H1 (cell line): ENCODE data around the gene KEL. TPM values are rescaled to one million over a fixed set of nuclear protein-coding genes. Genes with fewer than 3 reads are reported as not detected.

ENCODE experiments used
- CTCF ChIA-PET: fragments of 300-600 bp; sonication (Branson Sonifier 250); formaldehyde crosslinking; loops from one replicate; lab custom pipeline; 2021; ENCODE audit not compliant: partially characterized antibody; lab: Charles Lee
- POLR2A ChIA-PET: fragments of 300-600 bp; sonication (Branson Sonifier 250); formaldehyde crosslinking; loops from one replicate; lab custom pipeline; 2021; ENCODE audit warnings: inconsistent platforms; ENCODE audit not compliant: partially characterized antibody; lab: Charles Lee
- DNase-seq, 2 experiments: peaks; one replicate each; pipeline versions ENCODE4 v3.0.0 to v3.0.0-alpha.2; 2010 to 2022; ENCODE audit warnings: low spot score in 2 of 2, low read depth in 1 of 2, mixed read lengths in 1 of 2
- FAIRE-seq: peaks from 2 replicates; lab custom pipeline; 2011; peaks lifted over from hg19 to GRCh38; lab: Jason Lieb, UNC
- H2AFZ ChIP-seq: 2 replicates; pipeline ENCODE4 v1.8.1; 2012; ENCODE audit warnings: low read length, inconsistent platforms
- H2AK5ac ChIP-seq: 2 replicates; pipeline ENCODE4 v1.6.1; 2013; ENCODE audit warnings: low read depth, low read length
- H2BK120ac ChIP-seq: replicated peaks from 2 replicates; pipeline ENCODE3; 2013; ENCODE audit warnings: low read depth, low read length, inconsistent platforms
- H2BK12ac ChIP-seq: 2 replicates; pipeline ENCODE4 v1.6.1; 2013; ENCODE audit warnings: low read depth, low read length
- H2BK15ac ChIP-seq: 2 replicates; pipeline ENCODE4 v1.6.1; 2013; ENCODE audit warnings: low read length
- H2BK20ac ChIP-seq: 2 replicates; pipeline ENCODE4 v1.6.1; 2013; ENCODE audit warnings: low read length
- H2BK5ac ChIP-seq: 2 replicates; pipeline ENCODE4 v1.6.1; 2013; ENCODE audit warnings: low read depth, low read length
- H3K14ac ChIP-seq: 2 replicates; pipeline ENCODE4 v1.6.1; 2013; ENCODE audit warnings: inconsistent platforms; ENCODE audit not compliant: insufficient read length
- H3K18ac ChIP-seq: 2 replicates; pipeline ENCODE4 v1.6.1; 2013; ENCODE audit warnings: low read length; ENCODE audit errors: extremely low read depth
- H3K23ac ChIP-seq: 2 replicates; pipeline ENCODE4 v1.6.1; 2013; ENCODE audit warnings: inconsistent platforms; ENCODE audit not compliant: insufficient read length
- H3K23me2 ChIP-seq: 2 replicates; pipeline ENCODE4 v1.6.1; 2013; ENCODE audit warnings: low read depth, low read length
- H3K27ac ChIP-seq: 2 replicates; pipeline ENCODE4 v1.6.1; 2011; ENCODE audit warnings: low read depth, low read length, inconsistent platforms
- H3K27me3 ChIP-seq, 4 experiments: replicated peaks in 1 of 4; 1 replicate in 1 of 4; 2 replicates in 3 of 4; pipeline versions ENCODE4 v1.6.1 to v1.8.1; 2011 to 2013; ENCODE audit warnings: low read length in 3 of 4, mild to moderate bottlenecking in 3 of 4, inconsistent platforms in 2 of 4, mixed read lengths in 2 of 4, moderate library complexity in 1 of 4; ENCODE audit not compliant: control insufficient read depth in 3 of 4, insufficient read depth in 3 of 4; ENCODE audit errors: extremely low read depth in 1 of 4
- H3K36me3 ChIP-seq, 4 experiments: 2 replicates each; pipeline versions ENCODE4 v1.6.1 to v1.8.1; 2011 to 2013; ENCODE audit warnings: mild to moderate bottlenecking in 4 of 4, low read length in 3 of 4, moderate library complexity in 2 of 4, control low read depth in 1 of 4, inconsistent platforms in 1 of 4; ENCODE audit not compliant: insufficient read depth in 4 of 4, control insufficient read depth in 2 of 4
- H3K4ac ChIP-seq: replicated peaks from 2 replicates; pipeline ENCODE3; 2013; ENCODE audit warnings: low read length, low read depth, mixed read lengths, inconsistent platforms; ENCODE audit not compliant: insufficient read length
- H3K4me1 ChIP-seq, 4 experiments: replicated peaks in 1 of 4; 1 replicate in 1 of 4; 2 replicates in 3 of 4; pipeline versions ENCODE4 v1.6.1 to v1.8.1; 2011 to 2013; ENCODE audit warnings: low read length in 3 of 4, inconsistent platforms in 2 of 4, mixed read lengths in 1 of 4; ENCODE audit not compliant: insufficient read depth in 4 of 4, control insufficient read depth in 3 of 4
- H3K4me2 ChIP-seq, 2 experiments: 2 replicates each; pipeline versions ENCODE4 v1.6.1 to v1.8.1; 2011 to 2013; ENCODE audit warnings: low read depth in 2 of 2, low read length in 2 of 2, control low read depth in 1 of 2, inconsistent platforms in 1 of 2, mild to moderate bottlenecking in 1 of 2; ENCODE audit not compliant: insufficient read depth in 1 of 2
- H3K4me3 ChIP-seq, 4 experiments: fragments of 200-600, 300-600 bp in 1 of 4; sonication (generic), shearing (Covaris generic), sonication (Bioruptor Twin) in 1 of 4; 2 replicates each; pipeline versions ENCODE4 v1.5.1 to v1.8.1; 2011 to 2016; ENCODE audit warnings: low read length in 4 of 4, low read depth in 3 of 4, control low read depth in 2 of 4, inconsistent platforms in 2 of 4, mild to moderate bottlenecking in 2 of 4, mixed read lengths in 1 of 4, moderate library complexity in 1 of 4; ENCODE audit not compliant: insufficient read depth in 2 of 4; ENCODE audit errors: extremely low read depth in 1 of 4
- H3K56ac ChIP-seq: replicated peaks from 2 replicates; pipeline ENCODE3; 2013; ENCODE audit warnings: low read depth, mild to moderate bottlenecking, mixed read lengths, low read length, inconsistent platforms; ENCODE audit not compliant: insufficient read length
- H3K79me1 ChIP-seq: 2 replicates; pipeline ENCODE4 v1.6.1; 2013; ENCODE audit warnings: low read depth, low read length, control low read depth
- H3K79me2 ChIP-seq, 2 experiments: 2 replicates each; pipeline versions ENCODE4 v1.6.1 to v1.8.1; 2012 to 2013; ENCODE audit warnings: low read length in 2 of 2, mild to moderate bottlenecking in 2 of 2, inconsistent platforms in 1 of 2; ENCODE audit not compliant: insufficient read depth in 2 of 2, control insufficient read depth in 1 of 2
- H3K9ac ChIP-seq, 4 experiments: replicated peaks in 1 of 4; 1 replicate in 1 of 4; 2 replicates in 3 of 4; pipeline versions ENCODE4 v1.6.1 to v1.8.1; 2011 to 2013; ENCODE audit warnings: low read depth in 3 of 4, low read length in 3 of 4, control low read depth in 2 of 4, mild to moderate bottlenecking in 2 of 4, moderate library complexity in 2 of 4, inconsistent platforms in 1 of 4; ENCODE audit errors: extremely low read depth in 1 of 4
- H3K9me3 ChIP-seq, 2 experiments: 2 replicates each; pipeline versions ENCODE4 v1.6.1 to v1.8.1; 2012 to 2013; ENCODE audit warnings: mild to moderate bottlenecking in 2 of 2, moderate library complexity in 2 of 2, control low read depth in 1 of 2, inconsistent platforms in 1 of 2, low read depth in 1 of 2, low read length in 1 of 2, mixed read lengths in 1 of 2; ENCODE audit not compliant: insufficient read depth in 2 of 2
- H4K20me1 ChIP-seq, 2 experiments: replicated peaks in 1 of 2; 2 replicates each; pipeline versions ENCODE3 to v1.8.1; 2011 to 2013; ENCODE audit warnings: inconsistent platforms in 2 of 2, low read length in 2 of 2, mild to moderate bottlenecking in 1 of 2; ENCODE audit not compliant: insufficient read depth in 2 of 2, control insufficient read depth in 1 of 2
- H4K5ac ChIP-seq: 2 replicates; pipeline ENCODE4 v1.6.1; 2013; ENCODE audit warnings: low read length, low read depth, mixed read lengths, inconsistent platforms; ENCODE audit not compliant: insufficient read length
- H4K8ac ChIP-seq: 2 replicates; pipeline ENCODE4 v1.8.0; 2013; ENCODE audit warnings: mild to moderate bottlenecking, moderate library complexity, low read length, inconsistent platforms; ENCODE audit not compliant: insufficient read depth; ENCODE audit errors: extremely low read depth
- H4K91ac ChIP-seq: replicated peaks from 2 replicates; pipeline ENCODE3; 2013; ENCODE audit warnings: low read length, mixed read lengths, inconsistent platforms; ENCODE audit not compliant: insufficient read length
- BCL11A ChIP-seq, 2 experiments: IDR thresholded peaks; one replicate each; pipeline ENCODE4 v1.6.1; 2011; ENCODE audit warnings: low read depth in 2 of 2, low read length in 2 of 2, mild to moderate bottlenecking in 2 of 2
- CTCF ChIP-seq, 3 experiments: IDR thresholded peaks; 1 replicate in 2 of 3; 2 replicates in 1 of 3; pipeline versions ENCODE4 v1.5.1 to v1.6.1; 2011; ENCODE audit warnings: low read length in 3 of 3, mild to moderate bottlenecking in 3 of 3, inconsistent platforms in 2 of 3, low read depth in 1 of 3, moderate library complexity in 1 of 3; ENCODE audit not compliant: insufficient read depth in 1 of 3; ENCODE audit errors: control extremely low read depth in 1 of 3
- WGBS, 2 experiments: shearing (Covaris generic) in 1 of 2; methylation state at CpG; one replicate each; pipeline versions ENCODE4 v1.1.6 to v1.1.7; 2013 to 2015; ENCODE audit warnings: low lambda C conversion rate in 2 of 2, mixed read lengths in 2 of 2, inconsistent platforms in 1 of 2, low coverage in 1 of 2, missing lambda C conversion rate in 1 of 2; ENCODE audit not compliant: insufficient replicate concordance in 2 of 2, insufficient coverage in 1 of 2, insufficient read length in 1 of 2; ENCODE audit errors: extremely low coverage in 1 of 2, missing lambda C conversion rate in 1 of 2; 5-methylcytosine and 5-hydroxymethylcytosine counted together
- polyA plus RNA-seq, 7 experiments: library from polyadenylated mRNA; depleted of rRNA in 3 of 7; stranded (reverse) in 5 of 7; unstranded in 2 of 7; fragments of >200 nt in 5 of 7; fragments of 200-250 nt in 2 of 7; gene quantifications; 1 replicate in 5 of 7; 2 replicates in 1 of 7; 4 replicates in 1 of 7; pipeline versions ENCODE4 v1.2.1 to v1.2.3, GENCODE V29; 2011 to 2013; ENCODE audit warnings: missing spikeins in 2 of 7, mixed read lengths in 2 of 7
- total RNA-seq: library from RNA; stranded (reverse); fragmentation: NEBNext Ultra II Directional; extraction: Animal tissue kit (Norgen Biotek cat#: 25700); gene quantifications from 2 replicates; pipeline ENCODE4 v1.2.1, GENCODE V29; 2021
- TF ChIP-seq, protein P1 (sequence below): IDR thresholded peaks from 2 replicates; pipeline ENCODE4 v1.6.1; 2011; ENCODE audit warnings: low read length, improper control_type of control experiment

KEL gene
- total and polyA plus RNA-seq, 2 of the 8 experiments (the other 6 are each of a cell fraction or from before 2014, with no cell fraction given) = 1.8 to 1.9 TPM

GRCh38 chr7:142905759-142906158, 56.4 kb downstream of the KEL start:
- no peaks in the 10 kb centered on the region for H3K36me3 ChIP-seq
- no peak overlapping the region for H3K56ac ChIP-seq
- H3K9me3 ChIP-seq = peaks cover 26 to 31% of the 10 kb centered on the region in 2 experiments
- DNase-seq = no peak
- no peak overlapping the region for H3K14ac ChIP-seq
- H3K23ac ChIP-seq = no peak overlapping the region
- no peak overlapping the region for H3K4me3 ChIP-seq
- no peak overlapping the region for H2BK12ac ChIP-seq
- no peaks in the 10 kb centered on the region for H3K23me2 ChIP-seq
- no peak overlapping the region for H2BK5ac ChIP-seq
- no peaks in the 10 kb centered on the region for H3K27me3 ChIP-seq
- H3K18ac ChIP-seq = no peak overlapping the region
- no peak overlapping the region for H2BK120ac ChIP-seq
- H3K27ac ChIP-seq = no peak overlapping the region
- no peak for FAIRE-seq
- H2BK20ac ChIP-seq = no peak overlapping the region
- H4K20me1 ChIP-seq = no peaks in the 10 kb centered on the region
- H4K8ac ChIP-seq = no peak overlapping the region
- no peak overlapping the region for H3K9ac ChIP-seq
- H3K79me2 ChIP-seq = no peaks in the 10 kb centered on the region
- H2BK15ac ChIP-seq = no peak overlapping the region
- no peak for TF ChIP-seq BCL11A (IDR thresholded peaks at IDR 0.05; ENCODE audit: low read depth in 2 of 2, low read length in 2 of 2)
- TF ChIP-seq CTCF (IDR thresholded peaks at IDR 0.05; ENCODE audit: control extremely low read depth in 1 of 3, insufficient read depth in 1 of 3, low read depth in 1 of 3, low read length in 3 of 3) = no peak
- TF ChIP-seq, protein P1, sequence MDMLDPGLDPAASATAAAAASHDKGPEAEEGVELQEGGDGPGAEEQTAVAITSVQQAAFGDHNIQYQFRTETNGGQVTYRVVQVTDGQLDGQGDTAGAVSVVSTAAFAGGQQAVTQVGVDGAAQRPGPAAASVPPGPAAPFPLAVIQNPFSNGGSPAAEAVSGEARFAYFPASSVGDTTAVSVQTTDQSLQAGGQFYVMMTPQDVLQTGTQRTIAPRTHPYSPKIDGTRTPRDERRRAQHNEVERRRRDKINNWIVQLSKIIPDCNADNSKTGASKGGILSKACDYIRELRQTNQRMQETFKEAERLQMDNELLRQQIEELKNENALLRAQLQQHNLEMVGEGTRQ = no peak
- H4K5ac ChIP-seq = no peak overlapping the region
- no peak overlapping the region for H3K4me2 ChIP-seq
- H3K79me1 ChIP-seq = no peaks in the 10 kb centered on the region
- CTCF ChIA-PET = no interaction called here
- no peak overlapping the region for H4K91ac ChIP-seq
- POLR2A ChIA-PET = no interaction called here
- no peaks in the 10 kb centered on the region for H3K4me1 ChIP-seq
- WGBS, 2 experiments = 75% methylated on average over 2 of the region's 2 CpGs; no CpG with 5 or more reads in 1 of the 2 experiments
- no peak overlapping the region for H2AFZ ChIP-seq
- no peak overlapping the region for H2AK5ac ChIP-seq
- no peak overlapping the region for H3K4ac ChIP-seq
